SU-DHL-6 (cell line): ENCODE results near the gene SPECC1.

ENCODE experiments used
- H2AFZ ChIP-seq: fragments of 200-600 bp; sonication (generic); 2 replicates; pipeline ENCODE4 v1.6.1; 2014; ENCODE audit warnings: low read depth, mild to moderate bottlenecking, moderate library complexity, mixed read lengths, antibody characterized with exemption, low read length; ENCODE audit not compliant: severe bottlenecking
- H3F3A ChIP-seq: fragments of 200-600 bp; shearing (Covaris generic); 2 replicates; pipeline ENCODE4 v1.6.0; 2016; ENCODE audit warnings: antibody characterized with exemption, mild to moderate bottlenecking; ENCODE audit not compliant: insufficient read depth
- H3K27ac ChIP-seq: fragments of 200-600 bp; sonication (generic); 2 replicates; pipeline ENCODE4 v1.5.1; 2016; ENCODE audit warnings: low read depth, mild to moderate bottlenecking, low read length, moderate library complexity, mixed read lengths
- H3K27me3 ChIP-seq: fragments of 200-600 bp; sonication (generic), shearing (Covaris generic); 2 replicates; pipeline ENCODE4 v1.6.0; 2014; ENCODE audit warnings: mild to moderate bottlenecking, low read length
- H3K36me3 ChIP-seq: fragments of 200-600 bp; sonication (generic); 2 replicates; pipeline ENCODE4 v1.6.1; 2014; ENCODE audit warnings: mild to moderate bottlenecking, low read length, mixed read lengths
- H3K4me2 ChIP-seq: fragments of 300-600, 200-600 bp; shearing (Covaris generic), sonication (generic); 2 replicates; pipeline ENCODE4 v1.6.0; 2014; ENCODE audit warnings: low read length, low read depth, mild to moderate bottlenecking; ENCODE audit not compliant: poor library complexity, severe bottlenecking
- H3K4me3 ChIP-seq: fragments of 200-600 bp; sonication (generic); 2 replicates; pipeline ENCODE4 v1.5.1; 2014; ENCODE audit warnings: antibody characterized with exemption, low read length, mild to moderate bottlenecking, mixed read lengths; ENCODE audit not compliant: insufficient read depth, poor library complexity, severe bottlenecking
- H3K79me2 ChIP-seq: fragments of 200-600 bp; sonication (generic); 2 replicates; pipeline ENCODE4 v1.6.1; 2014; ENCODE audit warnings: mild to moderate bottlenecking, low read length, moderate library complexity; ENCODE audit not compliant: insufficient read depth
- H3K9ac ChIP-seq: fragments of 200-600 bp; sonication (generic); 2 replicates; pipeline ENCODE4 v1.7.0; 2014; ENCODE audit warnings: mild to moderate bottlenecking, low read length
- H3K9me2 ChIP-seq: fragments of 200-600 bp; sonication (generic); replicated peaks from 2 replicates; pipeline ENCODE4 v1.6.1; 2014; ENCODE audit warnings: low read length; ENCODE audit not compliant: insufficient read depth
- H3K9me3 ChIP-seq: fragments of 200-600 bp; sonication (generic); 2 replicates; pipeline ENCODE4 v1.6.1; 2014; ENCODE audit warnings: low read length, mixed read lengths; ENCODE audit not compliant: insufficient read depth
- H4K20me1 ChIP-seq: fragments of 200-600 bp; sonication (generic); 2 replicates; pipeline ENCODE4 v1.6.1; 2014; ENCODE audit warnings: low read depth, mild to moderate bottlenecking, antibody characterized with exemption, low read length, moderate library complexity, mixed read lengths
- EZH2phosphoT487 ChIP-seq: fragments of 200-600 bp; sonication (generic), shearing (Covaris generic); conservative IDR thresholded peaks from 2 replicates; pipeline ENCODE4 v1.6.1; 2018; ENCODE audit warnings: mild to moderate bottlenecking, antibody characterized with exemption, low read length, moderate library complexity, mixed read lengths
- TF ChIP-seq, protein P1 (sequence below): fragments of 200-600 bp; sonication (generic); IDR thresholded peaks from one replicate; pipeline ENCODE4 v1.5.1; 2017; ENCODE audit warnings: antibody characterized with exemption, mild to moderate bottlenecking, low read length, moderate library complexity; ENCODE audit not compliant: insufficient read depth, poor library complexity, severe bottlenecking

Gene SPECC1

DNA sequence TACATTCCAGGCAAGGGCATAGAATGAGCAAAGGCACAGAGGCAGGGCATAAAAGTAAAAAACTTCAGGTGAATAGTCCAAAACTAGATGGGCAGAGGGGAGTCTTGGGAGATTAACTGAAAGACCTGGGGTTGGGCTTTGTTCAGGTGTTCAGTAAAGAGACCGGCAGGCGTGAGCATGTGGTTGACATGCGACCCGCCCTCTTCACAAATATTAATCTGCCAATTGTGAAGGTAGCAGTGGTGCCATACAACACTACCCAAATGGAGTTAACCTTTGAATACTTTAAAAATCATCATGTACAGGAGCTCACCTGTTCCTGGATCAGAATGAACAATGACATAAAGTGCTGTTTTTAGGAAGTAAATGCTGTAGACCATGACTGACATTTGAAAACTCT is 232.7 kb downstream of the SPECC1 start:
- Histone ChIP-seq H3K36me3 (no peaks in the 10 kb centered on the region), H3F3A (no peaks in the 10 kb centered on the region), H3K9me2 (no peaks in the 10 kb centered on the region), H3K4me3 (no peak overlapping the region), H3K27me3 (no peaks in the 10 kb centered on the region), H3K4me2 (no peak overlapping the region), H2AFZ (no peak overlapping the region), H3K9ac (no peak overlapping the region), H3K27ac (no peak overlapping the region), H3K9me3 (no peaks in the 10 kb centered on the region), H4K20me1 (no peaks in the 10 kb centered on the region), H3K79me2 (no peaks in the 10 kb centered on the region)
- no peak for TF ChIP-seq EZH2phosphoT487
- TF ChIP-seq, protein P1, sequence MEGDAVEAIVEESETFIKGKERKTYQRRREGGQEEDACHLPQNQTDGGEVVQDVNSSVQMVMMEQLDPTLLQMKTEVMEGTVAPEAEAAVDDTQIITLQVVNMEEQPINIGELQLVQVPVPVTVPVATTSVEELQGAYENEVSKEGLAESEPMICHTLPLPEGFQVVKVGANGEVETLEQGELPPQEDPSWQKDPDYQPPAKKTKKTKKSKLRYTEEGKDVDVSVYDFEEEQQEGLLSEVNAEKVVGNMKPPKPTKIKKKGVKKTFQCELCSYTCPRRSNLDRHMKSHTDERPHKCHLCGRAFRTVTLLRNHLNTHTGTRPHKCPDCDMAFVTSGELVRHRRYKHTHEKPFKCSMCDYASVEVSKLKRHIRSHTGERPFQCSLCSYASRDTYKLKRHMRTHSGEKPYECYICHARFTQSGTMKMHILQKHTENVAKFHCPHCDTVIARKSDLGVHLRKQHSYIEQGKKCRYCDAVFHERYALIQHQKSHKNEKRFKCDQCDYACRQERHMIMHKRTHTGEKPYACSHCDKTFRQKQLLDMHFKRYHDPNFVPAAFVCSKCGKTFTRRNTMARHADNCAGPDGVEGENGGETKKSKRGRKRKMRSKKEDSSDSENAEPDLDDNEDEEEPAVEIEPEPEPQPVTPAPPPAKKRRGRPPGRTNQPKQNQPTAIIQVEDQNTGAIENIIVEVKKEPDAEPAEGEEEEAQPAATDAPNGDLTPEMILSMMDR: no peak

DNA sequence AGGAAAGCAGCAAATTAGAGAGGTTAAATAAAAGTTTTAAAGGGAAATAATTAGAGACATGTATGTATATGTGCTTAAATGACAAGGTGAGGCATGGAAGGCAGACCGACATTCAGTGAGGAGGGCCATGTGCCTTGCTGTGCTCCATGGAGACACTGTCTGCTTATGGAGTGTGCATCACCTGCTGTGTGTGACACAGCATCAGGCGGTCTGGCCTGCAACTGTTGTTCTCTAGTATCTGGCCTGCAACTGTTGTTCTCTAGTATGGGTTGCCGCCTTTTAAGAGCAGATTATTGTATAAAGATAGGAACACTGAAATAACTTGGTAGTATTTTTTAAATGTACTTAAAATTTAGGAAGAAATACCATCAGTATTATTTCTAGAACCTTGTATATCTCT is 233.1 kb downstream of the SPECC1 start:
- no peak overlapping the region for H3K4me2 ChIP-seq

DNA sequence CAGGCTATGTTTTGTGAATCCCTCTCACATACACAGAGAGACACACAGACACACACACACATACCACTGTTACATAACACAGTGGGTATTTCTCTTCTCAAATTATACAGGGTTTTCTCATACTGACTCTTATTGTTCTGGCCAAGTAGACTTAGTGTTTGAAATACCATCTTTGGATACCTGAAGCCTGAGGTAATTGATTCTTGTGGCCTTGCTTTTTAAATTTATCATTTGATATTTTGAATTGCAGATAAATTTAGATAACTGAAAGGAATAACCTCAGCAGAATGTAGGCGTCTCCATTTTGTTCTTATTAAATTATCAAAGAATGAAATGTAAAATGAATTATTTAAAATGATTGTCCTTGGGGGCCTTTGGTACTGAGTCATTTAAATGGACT is 234.4 kb downstream of the SPECC1 start:
- Histone ChIP-seq H3K4me3 (no peak overlapping the region), H3K9me3 (no peaks in the 10 kb centered on the region), H3K79me2 (no peaks in the 10 kb centered on the region), H3F3A (no peaks in the 10 kb centered on the region), H3K9ac (no peak overlapping the region), H3K27ac (no peak overlapping the region), H2AFZ (no peak overlapping the region), H3K4me2 (no peak overlapping the region), H4K20me1 (no peaks in the 10 kb centered on the region), H3K36me3 (no peaks in the 10 kb centered on the region), H3K27me3 (no peaks in the 10 kb centered on the region), H3K9me2 (no peaks in the 10 kb centered on the region)
- TF ChIP-seq, protein P1: no peak
- TF ChIP-seq EZH2phosphoT487: no peak

More for the DNA sequence above, 233.1 kb downstream of the SPECC1 start:
- Histone ChIP-seq H3K27ac (no peak overlapping the region), H3K36me3 (no peaks in the 10 kb centered on the region), H3F3A (no peaks in the 10 kb centered on the region), H3K79me2 (no peaks in the 10 kb centered on the region), H2AFZ (no peak overlapping the region), H4K20me1 (no peaks in the 10 kb centered on the region), H3K27me3 (no peaks in the 10 kb centered on the region), H3K9me3 (no peaks in the 10 kb centered on the region), H3K9ac (no peak overlapping the region), H3K9me2 (no peaks in the 10 kb centered on the region), H3K4me3 (no peak overlapping the region)
- no peak for TF ChIP-seq EZH2phosphoT487
- TF ChIP-seq, protein P1: no peak

DNA sequence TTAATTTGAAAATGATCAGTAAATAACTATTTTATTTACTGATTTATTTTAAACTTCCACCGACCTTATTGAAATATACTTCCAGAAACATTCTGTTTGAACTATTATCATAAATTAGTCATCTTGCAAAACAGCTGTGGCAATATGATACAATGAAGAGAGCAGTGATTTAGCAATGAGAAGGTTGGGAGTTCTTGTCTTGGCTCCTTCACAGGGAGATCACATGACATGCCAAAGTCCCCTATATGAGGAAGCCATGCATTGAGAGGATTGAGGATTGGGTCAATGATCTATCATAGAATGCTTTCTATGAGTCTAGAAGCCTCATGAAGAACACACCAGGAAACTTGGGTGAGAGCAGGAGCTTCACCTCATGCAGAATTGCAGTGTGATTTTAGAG is 235.5 kb downstream of the SPECC1 start:
- no peak overlapping the region for H3K4me3 ChIP-seq
- no peaks in the 10 kb centered on the region for H3K36me3 ChIP-seq
- no peak overlapping the region for H2AFZ ChIP-seq
- no peak overlapping the region for H3K4me2 ChIP-seq
- H3K27ac ChIP-seq: no peak overlapping the region
- H3K27me3 ChIP-seq: no peaks in the 10 kb centered on the region
- H3F3A ChIP-seq: no peaks in the 10 kb centered on the region
- no peaks in the 10 kb centered on the region for H3K9me3 ChIP-seq
- H3K79me2 ChIP-seq: no peaks in the 10 kb centered on the region
- no peak overlapping the region for H3K9ac ChIP-seq
- no peaks in the 10 kb centered on the region for H3K9me2 ChIP-seq
- no peaks in the 10 kb centered on the region for H4K20me1 ChIP-seq
- no peak for TF ChIP-seq EZH2phosphoT487
- TF ChIP-seq, protein P1: no peak
